ENCODE data around the gene SLAMF1. TPM values are rescaled to one million over a fixed set of nuclear protein-coding genes. Genes with fewer than 3 reads are reported as not detected.

The SLAMF1 gene
- total and polyA plus RNA-seq, 2 donors from 2014 or later, result 0.13 to 3.3 TPM

GRCh38 chr1:160615660-160616059 lies 31.2 kb downstream of the SLAMF1 start:
- Histone ChIP-seq H3K4me3 (ENCODE audit: low read length in 3 of 3) (no peak overlapping the region), H3K36me3 (ENCODE audit: control insufficient read depth in 2 of 3, insufficient read depth in 3 of 3, low read length in 3 of 3) (no peaks in the 10 kb centered on the region), H3K4me1 (ENCODE audit: control insufficient read depth in 2 of 3, insufficient read depth in 2 of 3, low read depth in 1 of 3, low read length in 3 of 3) (no peaks in the 10 kb centered on the region), H3K27me3 (ENCODE audit: control insufficient read depth, insufficient read depth, low read length) (no peaks in the 10 kb centered on the region), H3K9me3 (ENCODE audit: control insufficient read depth in 2 of 3, insufficient read depth in 1 of 3, low read length in 3 of 3) (no peaks in the 10 kb centered on the region), H3K9ac (ENCODE audit: low read length in 3 of 3) (no peak overlapping the region), H3K27ac (ENCODE audit: low read depth in 2 of 2, low read length in 2 of 2) (no peak overlapping the region)
- intact Hi-C loops (cut with DNase I), result loop anchor here (10.0 kb wide), 1 partner anchor 191 kb away; no protein-coding TSS in a partner anchor
- DNase-seq, result no peak
- no peak for FAIRE-seq
- no peak for TF ChIP-seq CTCF (IDR thresholded peaks at IDR 0.05; ENCODE audit: borderline replicate concordance, extremely low read depth, insufficient read depth)

- H3K36me3 ChIP-seq (ENCODE audit: control insufficient read depth in 2 of 3, insufficient read depth in 3 of 3, low read length in 3 of 3), result no peaks in the 10 kb centered on the region
- FAIRE-seq, result no peak
- no peak overlapping the region for H3K9ac ChIP-seq (ENCODE audit: low read length in 3 of 3)
- DNase-seq, result no peak
- H3K4me3 ChIP-seq (ENCODE audit: low read length in 3 of 3), result no peak overlapping the region
- intact Hi-C loops (cut with DNase I), result loop anchor here (10.0 kb wide), 1 partner anchor 190 kb away; no protein-coding TSS in a partner anchor
- no peaks in the 10 kb centered on the region for H3K27me3 ChIP-seq (ENCODE audit: control insufficient read depth, insufficient read depth, low read length)
- H3K4me1 ChIP-seq (ENCODE audit: control insufficient read depth in 2 of 3, insufficient read depth in 2 of 3, low read depth in 1 of 3, low read length in 3 of 3), result no peaks in the 10 kb centered on the region
- no peaks in the 10 kb centered on the region for H3K9me3 ChIP-seq (ENCODE audit: control insufficient read depth in 2 of 3, insufficient read depth in 1 of 3, low read length in 3 of 3)
- no peak overlapping the region for H3K27ac ChIP-seq (ENCODE audit: low read depth in 2 of 2, low read length in 2 of 2)
- no peak for TF ChIP-seq CTCF (IDR thresholded peaks at IDR 0.05; ENCODE audit: borderline replicate concordance, extremely low read depth, insufficient read depth)
These were observed 32.4 kb downstream of the SLAMF1 start for GRCh38 chr1:160614410-160614809.

GRCh38 chr1:160612613-160613218 lies 34.1 kb downstream of the SLAMF1 start:
- Histone ChIP-seq H3K36me3 (ENCODE audit: control insufficient read depth in 2 of 3, insufficient read depth in 3 of 3, low read length in 3 of 3) (no peaks in the 10 kb centered on the region), H3K27ac (ENCODE audit: low read depth in 2 of 2, low read length in 2 of 2) (no peak overlapping the region), H3K4me3 (ENCODE audit: low read length in 3 of 3) (no peak overlapping the region), H3K4me1 (ENCODE audit: control insufficient read depth in 2 of 3, insufficient read depth in 2 of 3, low read depth in 1 of 3, low read length in 3 of 3) (no peaks in the 10 kb centered on the region), H3K9ac (ENCODE audit: low read length in 3 of 3) (no peak overlapping the region), H3K9me3 (ENCODE audit: control insufficient read depth in 2 of 3, insufficient read depth in 1 of 3, low read length in 3 of 3) (no peaks in the 10 kb centered on the region), H3K27me3 (ENCODE audit: control insufficient read depth, insufficient read depth, low read length) (no peaks in the 10 kb centered on the region)
- FAIRE-seq (no peak), DNase-seq (no peak)
- intact Hi-C loops (cut with DNase I), result loop anchor here (10.0 kb wide), 1 partner anchor 188 kb away; no protein-coding TSS in a partner anchor
- TF ChIP-seq CTCF (IDR thresholded peaks at IDR 0.05; ENCODE audit: borderline replicate concordance, extremely low read depth, insufficient read depth), result no peak
